ENCODE results near the gene CHAD. TPM values are rescaled to one million over a fixed set of nuclear protein-coding genes. Genes with fewer than 3 reads are reported as not detected.
A peak's percentile ranks its signal among the peaks of the same experiment; 100 is the strongest.

CHAD gene
- total and polyA plus RNA-seq, 2 of the 13 experiments (the other 11 are each of a cell fraction or from before 2014, with no cell fraction given), result 1.4 TPM; not detected in 1

GRCh38 chr17:50423553-50424159 lies 45.0 kb downstream of the CHAD start (continued):
- TF ChIP-seq, protein P1, sequence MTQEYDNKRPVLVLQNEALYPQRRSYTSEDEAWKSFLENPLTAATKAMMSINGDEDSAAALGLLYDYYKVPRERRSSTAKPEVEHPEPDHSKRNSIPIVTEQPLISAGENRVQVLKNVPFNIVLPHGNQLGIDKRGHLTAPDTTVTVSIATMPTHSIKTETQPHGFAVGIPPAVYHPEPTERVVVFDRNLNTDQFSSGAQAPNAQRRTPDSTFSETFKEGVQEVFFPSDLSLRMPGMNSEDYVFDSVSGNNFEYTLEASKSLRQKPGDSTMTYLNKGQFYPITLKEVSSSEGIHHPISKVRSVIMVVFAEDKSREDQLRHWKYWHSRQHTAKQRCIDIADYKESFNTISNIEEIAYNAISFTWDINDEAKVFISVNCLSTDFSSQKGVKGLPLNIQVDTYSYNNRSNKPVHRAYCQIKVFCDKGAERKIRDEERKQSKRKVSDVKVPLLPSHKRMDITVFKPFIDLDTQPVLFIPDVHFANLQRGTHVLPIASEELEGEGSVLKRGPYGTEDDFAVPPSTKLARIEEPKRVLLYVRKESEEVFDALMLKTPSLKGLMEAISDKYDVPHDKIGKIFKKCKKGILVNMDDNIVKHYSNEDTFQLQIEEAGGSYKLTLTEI (CRISPR knock-in tag; conservative IDR thresholded peaks at IDR 0.05), result no peak
- TF ChIP-seq, protein P2, sequence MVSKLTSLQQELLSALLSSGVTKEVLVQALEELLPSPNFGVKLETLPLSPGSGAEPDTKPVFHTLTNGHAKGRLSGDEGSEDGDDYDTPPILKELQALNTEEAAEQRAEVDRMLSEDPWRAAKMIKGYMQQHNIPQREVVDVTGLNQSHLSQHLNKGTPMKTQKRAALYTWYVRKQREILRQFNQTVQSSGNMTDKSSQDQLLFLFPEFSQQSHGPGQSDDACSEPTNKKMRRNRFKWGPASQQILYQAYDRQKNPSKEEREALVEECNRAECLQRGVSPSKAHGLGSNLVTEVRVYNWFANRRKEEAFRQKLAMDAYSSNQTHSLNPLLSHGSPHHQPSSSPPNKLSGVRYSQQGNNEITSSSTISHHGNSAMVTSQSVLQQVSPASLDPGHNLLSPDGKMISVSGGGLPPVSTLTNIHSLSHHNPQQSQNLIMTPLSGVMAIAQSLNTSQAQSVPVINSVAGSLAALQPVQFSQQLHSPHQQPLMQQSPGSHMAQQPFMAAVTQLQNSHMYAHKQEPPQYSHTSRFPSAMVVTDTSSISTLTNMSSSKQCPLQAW (CRISPR knock-in tag; IDR thresholded peaks at IDR 0.05), result no peak
- TF ChIP-seq ISX (CRISPR knock-in tag; conservative IDR thresholded peaks at IDR 0.05) (no peak), MLLT10 (CRISPR knock-in tag; IDR thresholded peaks at IDR 0.05) (no peak), ZSCAN31 (CRISPR knock-in tag; IDR thresholded peaks at IDR 0.05; ENCODE audit: low read depth) (no peak), PBX3 (CRISPR knock-in tag; IDR thresholded peaks at IDR 0.05; ENCODE audit: borderline replicate concordance) (no peak), AFF4 (CRISPR knock-in tag; IDR thresholded peaks at IDR 0.05) (no peak), THAP11 (CRISPR knock-in tag; IDR thresholded peaks at IDR 0.05) (peak; percentile 80), JARID2 (CRISPR knock-in tag; IDR thresholded peaks at IDR 0.05; ENCODE audit: insufficient replicate concordance) (no peak), ADNP (CRISPR knock-in tag; IDR thresholded peaks at IDR 0.05) (no peak), ZNF850 (CRISPR knock-in tag; conservative IDR thresholded peaks at IDR 0.05) (no peak), HBP1 (CRISPR knock-in tag; IDR thresholded peaks at IDR 0.05; ENCODE audit: low read depth) (0 out of 2 replicates have a peak, but pooled peaks have one; percentile 46), BRCA1 (CRISPR knock-in tag; IDR thresholded peaks at IDR 0.05) (no peak), HMG20A (CRISPR knock-in tag; IDR thresholded peaks at IDR 0.05; ENCODE audit: borderline replicate concordance) (peak; percentile 87), PHF8 (CRISPR knock-in tag; IDR thresholded peaks at IDR 0.05) (no peak)
- TF ChIP-seq, protein P3, sequence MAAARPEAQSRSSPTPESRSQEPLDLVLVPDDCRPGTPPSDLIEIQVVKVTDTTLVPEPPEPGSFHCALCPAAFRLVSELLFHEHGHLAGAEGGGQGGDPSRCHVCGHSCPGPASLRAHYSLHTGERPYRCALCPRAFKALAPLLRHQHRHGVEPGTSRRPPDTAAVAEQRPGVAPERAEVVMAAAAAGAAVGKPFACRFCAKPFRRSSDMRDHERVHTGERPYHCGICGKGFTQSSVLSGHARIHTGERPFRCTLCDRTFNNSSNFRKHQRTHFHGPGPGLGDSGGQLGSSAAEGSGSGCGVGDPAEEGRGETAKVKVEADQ (CRISPR knock-in tag; IDR thresholded peaks at IDR 0.05; ENCODE audit: borderline replicate concordance), result no peak
